A549 (cell line): ENCODE results near the gene BCL2L11. TPM values are rescaled to one million over a fixed set of nuclear protein-coding genes. Genes with fewer than 3 reads are reported as not detected.

Experiments
- ATAC-seq, 2 experiments: fragments of 200-7000 bp in 1 of 2; fragments of >200 bp in 1 of 2; cut with Nextera tagmentation in 1 of 2; cut with Tn5 transposase in 1 of 2; 3 replicates each; pipeline versions ENCODE4 v1.8.0 to v1.9.1; 2018 to 2020; ENCODE audit warnings: mild to moderate bottlenecking in 1 of 2, moderate library complexity in 1 of 2
- CTCF ChIA-PET: fragments of 300-600 bp; sonication (Branson Sonifier 250); formaldehyde crosslinking; extraction: SDS; loops from one replicate; lab custom pipeline; 2021; ENCODE audit warnings: antibody characterized with exemption, inconsistent platforms; lab: Yijun Ruan, JAX
- POLR2A ChIA-PET: fragments of 350-600 bp; formaldehyde crosslinking; extraction: SDS; loops from one replicate; lab custom pipeline; 2021; ENCODE audit warnings: antibody characterized with exemption, inconsistent platforms; lab: Yijun Ruan, JAX
- DNase-seq, 2 experiments: peaks; one replicate each; pipeline versions ENCODE4 v3.0.0 to v3.0.0-alpha.2; 2011 to 2016; ENCODE audit warnings: low read depth in 1 of 2, low spot score in 1 of 2
- FAIRE-seq: peaks from 2 replicates; lab custom pipeline; 2011; peaks lifted over from hg19 to GRCh38; lab: Jason Lieb, UNC
- H3K27ac ChIP-seq, 2 experiments: fragments of >200 bp; sonication (Bioruptor Twin); formaldehyde crosslinking; 3 replicates each; pipeline ENCODE4 v1.5.1; 2016 to 2017
- H3K4me1 ChIP-seq: fragments of >200 bp; sonication (Bioruptor Twin); formaldehyde crosslinking; 3 replicates; pipeline ENCODE4 v1.6.1; 2016
- H3K4me2 ChIP-seq: fragments of >200 bp; sonication (Bioruptor Twin); formaldehyde crosslinking; 3 replicates; pipeline ENCODE4 v1.6.1; 2016
- H3K4me3 ChIP-seq: fragments of >200 bp; sonication (Bioruptor Twin); formaldehyde crosslinking; 3 replicates; pipeline ENCODE4 v1.5.1; 2016
- H3K9me3 ChIP-seq: fragments of >200 bp; sonication (Bioruptor Twin); formaldehyde crosslinking; 3 replicates; pipeline ENCODE4 v1.6.1; 2016
- BHLHE40 ChIP-seq: IDR thresholded peaks from 2 replicates; pipeline ENCODE4 v1.6.1; 2012; ENCODE audit warnings: low read depth, low read length, inconsistent platforms
- CBX8 ChIP-seq: fragments of 200-600 bp; sonication (generic); IDR thresholded peaks from 2 replicates; pipeline ENCODE4 v1.6.1; 2016
- CHD2 ChIP-seq: fragments of 150-350 bp; IDR thresholded peaks from 2 replicates; pipeline ENCODE4 v1.6.1; 2014; ENCODE audit warnings: low read length; ENCODE audit not compliant: partially characterized antibody
- CHD4 ChIP-seq: fragments of 200-600 bp; sonication (generic); IDR thresholded peaks from 2 replicates; pipeline ENCODE4 v1.6.1; 2016; ENCODE audit warnings: antibody characterized with exemption, mild to moderate bottlenecking, borderline replicate concordance
- EHF ChIP-seq: fragments of 250-450 bp; sonication (Bioruptor Pico); IDR thresholded peaks from 2 replicates; pipeline ENCODE4 v1.5.0; 2020; ENCODE audit warnings: mild to moderate bottlenecking
- ESRRA ChIP-seq: fragments of 150-350 bp; IDR thresholded peaks from 2 replicates; pipeline ENCODE4 v1.6.1; 2014; ENCODE audit warnings: mild to moderate bottlenecking, low read length, borderline replicate concordance
- FOSB ChIP-seq: fragments of 250-450 bp; sonication (Bioruptor Pico); IDR thresholded peaks from 2 replicates; pipeline ENCODE4 v1.5.0; 2020; ENCODE audit warnings: mild to moderate bottlenecking, moderate library complexity
- GATA3 ChIP-seq: IDR thresholded peaks from 2 replicates; pipeline ENCODE4 v1.6.1; 2012; ENCODE audit warnings: borderline replicate concordance
- KDM1A ChIP-seq: fragments of 200-600 bp; sonication (generic); IDR thresholded peaks from 2 replicates; pipeline ENCODE4 v1.6.1; 2016; ENCODE audit warnings: low read depth, mild to moderate bottlenecking
- POLR2A ChIP-seq: IDR thresholded peaks from 2 replicates; pipeline ENCODE4 v1.6.1; 2012; ENCODE audit warnings: mild to moderate bottlenecking, low read length
- RAD21 ChIP-seq, 2 experiments: fragments of >200 bp in 1 of 2; sonication (Bioruptor Twin) in 1 of 2; formaldehyde crosslinking in 1 of 2; IDR thresholded peaks in 1 of 2; conservative IDR thresholded peaks in 1 of 2; 2 replicates in 1 of 2; 3 replicates in 1 of 2; pipeline ENCODE4 v1.6.1; 2012 to 2018; ENCODE audit warnings: inconsistent platforms in 1 of 2
- RARB ChIP-seq: fragments of 250-450 bp; sonication (Bioruptor Pico); IDR thresholded peaks from 2 replicates; pipeline ENCODE4 v1.8.0; 2021; ENCODE audit warnings: mild to moderate bottlenecking, moderate library complexity
- SMC3 ChIP-seq: fragments of >200 bp; sonication (Bioruptor Twin); formaldehyde crosslinking; IDR thresholded peaks from 3 replicates; pipeline ENCODE4 v1.6.1; 2018; ENCODE audit warnings: inconsistent platforms
- TP53 ChIP-seq: fragments of 250-450 bp; sonication (Bioruptor Pico); IDR thresholded peaks from 2 replicates; pipeline ENCODE4 v1.5.0; 2021; ENCODE audit warnings: mild to moderate bottlenecking, moderate library complexity
- ZC3H11A ChIP-seq: fragments of 450-650 bp; IDR thresholded peaks from 2 replicates; pipeline ENCODE4 v1.6.1; 2014; ENCODE audit warnings: antibody characterized with exemption, mild to moderate bottlenecking
- ZSCAN20 ChIP-seq: fragments of 250-450 bp; sonication (Bioruptor Pico); IDR thresholded peaks from 2 replicates; pipeline ENCODE4 v1.8.0; 2022; ENCODE audit warnings: mild to moderate bottlenecking, moderate library complexity
- WGBS: methylation state at CpG from one replicate; pipeline ENCODE4 v1.1.6; 2017; ENCODE audit errors: missing lambda C conversion rate; 5-methylcytosine and 5-hydroxymethylcytosine counted together
- polyA plus RNA-seq, 4 experiments: library from polyadenylated mRNA; depleted of rRNA in 3 of 4; stranded (reverse); fragments of >200 nt; fragmentation: RNase III in 1 of 4; extraction: RNeasy Plus Mini Kit Qiagen cat#74134 plus additional on column Dnase treatment in 1 of 4; gene quantifications; 2 replicates in 3 of 4; 3 replicates in 1 of 4; pipeline ENCODE4 v1.2.3, GENCODE V29; 2011 to 2017
- TF ChIP-seq, protein P1 (sequence below): fragments of 250-450 bp; sonication (Bioruptor Pico); IDR thresholded peaks from 2 replicates; pipeline ENCODE4 v1.5.0; 2021; ENCODE audit warnings: mild to moderate bottlenecking, moderate library complexity, borderline replicate concordance
- TF ChIP-seq, protein P2 (sequence below): IDR thresholded peaks from 2 replicates; pipeline ENCODE4 v1.6.1; 2012
- TF ChIP-seq, protein P3 (sequence below): IDR thresholded peaks from 2 replicates; pipeline ENCODE4 v1.6.1; 2012; ENCODE audit warnings: low read depth, borderline replicate concordance
- TF ChIP-seq, protein P4 (sequence below): fragments of >200 bp; sonication (Bioruptor Twin); formaldehyde crosslinking; IDR thresholded peaks from 3 replicates; pipeline ENCODE4 v1.5.1; 2016

The BCL2L11 gene
- polyA plus RNA-seq, 2 of the 4 experiments (the other 2 are of a cell fraction), result 7.4 to 14.5 TPM

DNA sequence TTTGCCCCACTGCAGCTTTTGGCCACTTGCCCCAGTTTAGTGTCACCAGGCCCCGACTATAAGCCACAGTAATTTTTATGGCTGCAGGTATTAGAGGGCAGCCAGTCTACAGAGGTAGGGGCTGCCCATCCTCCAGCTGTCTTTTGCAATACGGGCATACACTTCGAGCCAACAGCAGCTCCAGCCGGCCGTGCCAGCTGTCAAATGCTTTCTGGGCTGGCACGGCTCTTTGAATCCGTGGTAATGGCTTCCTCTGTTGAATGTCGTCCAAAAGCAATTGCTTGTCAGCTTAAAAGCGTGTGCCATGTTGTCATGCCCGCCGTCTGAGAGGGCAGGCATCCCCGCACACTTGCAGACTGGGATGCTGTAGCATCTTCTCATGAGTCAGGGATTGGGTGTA is 41.3 kb downstream of the BCL2L11 start:
- H3K9me3 ChIP-seq, result no peaks in the 10 kb centered on the region
- no peak for DNase-seq
- no peak overlapping the region for H3K4me3 ChIP-seq
- TF ChIP-seq RAD21 (conservative IDR thresholded peaks at IDR 0.05 in 1 of 2, IDR thresholded peaks at IDR 0.05 in 1 of 2) (no peak), ZC3H11A (no peak), CBX8 (no peak), GATA3 (no peak), FOSB (CRISPR knock-in tag) (no peak), EHF (CRISPR knock-in tag) (no peak), CHD4 (no peak), BHLHE40 (no peak)
- TF ChIP-seq, protein P1, sequence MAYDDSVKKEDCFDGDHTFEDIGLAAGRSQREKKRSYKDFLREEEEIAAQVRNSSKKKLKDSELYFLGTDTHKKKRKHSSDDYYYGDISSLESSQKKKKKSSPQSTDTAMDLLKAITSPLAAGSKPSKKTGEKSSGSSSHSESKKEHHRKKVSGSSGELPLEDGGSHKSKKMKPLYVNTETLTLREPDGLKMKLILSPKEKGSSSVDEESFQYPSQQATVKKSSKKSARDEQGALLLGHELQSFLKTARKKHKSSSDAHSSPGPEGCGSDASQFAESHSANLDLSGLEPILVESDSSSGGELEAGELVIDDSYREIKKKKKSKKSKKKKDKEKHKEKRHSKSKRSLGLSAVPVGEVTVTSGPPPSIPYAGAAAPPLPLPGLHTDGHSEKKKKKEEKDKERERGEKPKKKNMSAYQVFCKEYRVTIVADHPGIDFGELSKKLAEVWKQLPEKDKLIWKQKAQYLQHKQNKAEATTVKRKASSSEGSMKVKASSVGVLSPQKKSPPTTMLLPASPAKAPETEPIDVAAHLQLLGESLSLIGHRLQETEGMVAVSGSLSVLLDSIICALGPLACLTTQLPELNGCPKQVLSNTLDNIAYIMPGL (CRISPR knock-in tag), result no peak
- TF ChIP-seq, protein P2, sequence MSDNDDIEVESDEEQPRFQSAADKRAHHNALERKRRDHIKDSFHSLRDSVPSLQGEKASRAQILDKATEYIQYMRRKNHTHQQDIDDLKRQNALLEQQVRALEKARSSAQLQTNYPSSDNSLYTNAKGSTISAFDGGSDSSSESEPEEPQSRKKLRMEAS, result no peak
- WGBS, result 97% methylated on average over 12 of the region's 12 CpGs
- POLR2A ChIA-PET, result no interaction called here
- FAIRE-seq, result no peak
- CTCF ChIA-PET, result interaction anchor here (1.5 kb wide), 1 partner anchor 10 kb away, joined by 3 read pairs; no protein-coding TSS in a partner anchor
- H3K4me2 ChIP-seq, result no peak overlapping the region
- ATAC-seq, result no peak
- peaks cover 30% of the 10 kb centered on the region for H3K4me1 ChIP-seq
- H3K27ac ChIP-seq, result no peak overlapping the region

DNA sequence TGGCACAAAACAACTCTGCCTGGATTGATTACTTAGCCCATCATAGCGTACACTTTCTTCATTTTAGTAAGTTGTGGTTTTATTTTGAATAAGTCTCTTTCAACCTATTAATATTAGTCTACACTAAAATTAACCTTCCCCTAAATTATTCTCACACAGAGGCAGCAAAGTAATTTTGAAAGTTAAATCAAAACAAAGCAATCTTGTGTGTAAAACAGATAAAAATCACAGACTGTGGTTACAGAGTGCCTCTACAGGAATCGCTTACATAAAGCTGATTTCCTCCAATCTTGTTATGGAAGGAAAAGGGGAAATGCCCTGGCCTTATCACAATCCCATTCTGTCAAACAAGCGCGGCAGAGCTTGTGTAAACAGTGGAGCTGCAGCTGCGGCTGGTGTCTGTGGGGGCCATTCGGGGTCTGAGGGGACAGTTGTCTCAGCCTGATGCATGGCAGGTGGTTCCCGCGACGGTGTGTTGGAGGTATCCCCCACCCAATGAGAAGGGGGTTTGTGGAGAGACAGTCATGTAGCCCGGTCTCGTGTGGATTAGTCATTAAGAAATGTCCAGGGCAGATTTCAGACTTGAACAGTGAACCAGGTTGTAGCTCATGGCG is 42.1 kb downstream of the BCL2L11 start:
- POLR2A ChIA-PET, result no interaction called here
- DNase-seq, result no peak
- CTCF ChIA-PET, result interaction anchor here (0.6 to 1.5 kb wide), 2 partner anchors 9 to 98 kb away, joined by 3 read pairs; no protein-coding TSS in a partner anchor
- FAIRE-seq, result no peak
- H3K27ac ChIP-seq, result no peak overlapping the region
- peaks cover 38% of the 10 kb centered on the region for H3K4me1 ChIP-seq
- ATAC-seq, result no peak
- H3K4me3 ChIP-seq, result no peak overlapping the region
- 92% methylated on average over 12 of the region's 12 CpGs for WGBS
- H3K4me2 ChIP-seq, result no peak overlapping the region
- TF ChIP-seq RAD21 (conservative IDR thresholded peaks at IDR 0.05 in 1 of 2, IDR thresholded peaks at IDR 0.05 in 1 of 2) (no peak), TP53 (CRISPR knock-in tag) (no peak), KDM1A (no peak), POLR2A (no peak), SMC3 (no peak), RARB (CRISPR knock-in tag) (no peak), ZC3H11A (no peak), ESRRA (no peak), CBX8 (no peak), ZSCAN20 (CRISPR knock-in tag) (no peak), GATA3 (no peak), CHD2 (no peak)
- TF ChIP-seq, protein P3, sequence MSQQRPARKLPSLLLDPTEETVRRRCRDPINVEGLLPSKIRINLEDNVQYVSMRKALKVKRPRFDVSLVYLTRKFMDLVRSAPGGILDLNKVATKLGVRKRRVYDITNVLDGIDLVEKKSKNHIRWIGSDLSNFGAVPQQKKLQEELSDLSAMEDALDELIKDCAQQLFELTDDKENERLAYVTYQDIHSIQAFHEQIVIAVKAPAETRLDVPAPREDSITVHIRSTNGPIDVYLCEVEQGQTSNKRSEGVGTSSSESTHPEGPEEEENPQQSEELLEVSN, result no peak
- TF ChIP-seq, protein P4, sequence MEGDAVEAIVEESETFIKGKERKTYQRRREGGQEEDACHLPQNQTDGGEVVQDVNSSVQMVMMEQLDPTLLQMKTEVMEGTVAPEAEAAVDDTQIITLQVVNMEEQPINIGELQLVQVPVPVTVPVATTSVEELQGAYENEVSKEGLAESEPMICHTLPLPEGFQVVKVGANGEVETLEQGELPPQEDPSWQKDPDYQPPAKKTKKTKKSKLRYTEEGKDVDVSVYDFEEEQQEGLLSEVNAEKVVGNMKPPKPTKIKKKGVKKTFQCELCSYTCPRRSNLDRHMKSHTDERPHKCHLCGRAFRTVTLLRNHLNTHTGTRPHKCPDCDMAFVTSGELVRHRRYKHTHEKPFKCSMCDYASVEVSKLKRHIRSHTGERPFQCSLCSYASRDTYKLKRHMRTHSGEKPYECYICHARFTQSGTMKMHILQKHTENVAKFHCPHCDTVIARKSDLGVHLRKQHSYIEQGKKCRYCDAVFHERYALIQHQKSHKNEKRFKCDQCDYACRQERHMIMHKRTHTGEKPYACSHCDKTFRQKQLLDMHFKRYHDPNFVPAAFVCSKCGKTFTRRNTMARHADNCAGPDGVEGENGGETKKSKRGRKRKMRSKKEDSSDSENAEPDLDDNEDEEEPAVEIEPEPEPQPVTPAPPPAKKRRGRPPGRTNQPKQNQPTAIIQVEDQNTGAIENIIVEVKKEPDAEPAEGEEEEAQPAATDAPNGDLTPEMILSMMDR, result no peak
- TF ChIP-seq, protein P2, result no peak
- H3K9me3 ChIP-seq, result no peaks in the 10 kb centered on the region
